Left lobe of liver (tissue), 2 donors: Measurements from ENCODE around the gene S100B. TPM values are rescaled to one million over a fixed set of nuclear protein-coding genes. Genes with fewer than 3 reads are reported as not detected.
"Not testable (repeated sequence)": the region's sequence is repeated elsewhere in the genome, so short reads cannot be mapped to it uniquely, and the experiment has no call there.

ENCODE experiments used
- ATAC-seq: fragments of 200-7000 bp; cut with Tn5 transposase; one replicate; pipeline ENCODE4 v1.9.1; 2020; ENCODE audit warnings: mild to moderate bottlenecking, moderate library complexity
- DNase-seq: peaks from one replicate; pipeline ENCODE4 v3.0.0-alpha.2; 2020; ENCODE audit warnings: low spot score
- total RNA-seq: library from RNA; stranded (reverse); gene quantifications from one replicate; pipeline ENCODE4 v1.2.1, GENCODE V29; 2021
- donor health status: DM: no; HTN: no; CAD: no; lungs with moderate emphysema.
- donor health status: DM: no; HTN: yes; CAD: no.

The S100B gene
- total RNA-seq, 1 donor from 2014 or later = not detected

- ATAC-seq (no peak), DNase-seq (no peak)
Measured at GRCh38 chr21:46604329-46604974, 430 bp downstream of the S100B start.

GRCh38 chr21:46603228-46603627 lies 1.7 kb downstream of the S100B start:
- no peak for ATAC-seq
- no peak for DNase-seq

DNA sequence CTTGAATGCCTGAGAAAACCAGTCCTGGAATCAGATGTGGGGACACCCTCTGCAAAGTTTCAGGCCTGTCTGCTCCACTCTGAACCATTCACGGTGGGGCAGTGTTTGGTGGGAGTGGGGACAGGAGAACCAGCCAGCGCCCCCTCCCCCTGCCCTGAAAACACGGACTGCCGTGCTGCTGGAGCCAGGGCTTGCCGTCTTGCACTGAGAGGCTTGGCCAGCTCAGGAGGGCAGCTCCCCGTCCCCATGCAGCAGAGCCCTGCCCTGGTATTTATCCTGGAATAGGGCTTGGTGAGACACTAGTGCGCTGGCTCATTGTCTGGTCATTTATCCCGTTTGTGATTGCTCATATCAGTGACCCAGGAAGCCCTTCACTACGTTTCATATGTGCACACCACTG lies 3.9 kb downstream of the S100B start:
- DNase-seq (no peak), ATAC-seq (no peak)

- no peak for ATAC-seq
- no peak for DNase-seq
Measured at GRCh38 chr21:46600305-46600704, 4.6 kb downstream of the S100B start.

DNA sequence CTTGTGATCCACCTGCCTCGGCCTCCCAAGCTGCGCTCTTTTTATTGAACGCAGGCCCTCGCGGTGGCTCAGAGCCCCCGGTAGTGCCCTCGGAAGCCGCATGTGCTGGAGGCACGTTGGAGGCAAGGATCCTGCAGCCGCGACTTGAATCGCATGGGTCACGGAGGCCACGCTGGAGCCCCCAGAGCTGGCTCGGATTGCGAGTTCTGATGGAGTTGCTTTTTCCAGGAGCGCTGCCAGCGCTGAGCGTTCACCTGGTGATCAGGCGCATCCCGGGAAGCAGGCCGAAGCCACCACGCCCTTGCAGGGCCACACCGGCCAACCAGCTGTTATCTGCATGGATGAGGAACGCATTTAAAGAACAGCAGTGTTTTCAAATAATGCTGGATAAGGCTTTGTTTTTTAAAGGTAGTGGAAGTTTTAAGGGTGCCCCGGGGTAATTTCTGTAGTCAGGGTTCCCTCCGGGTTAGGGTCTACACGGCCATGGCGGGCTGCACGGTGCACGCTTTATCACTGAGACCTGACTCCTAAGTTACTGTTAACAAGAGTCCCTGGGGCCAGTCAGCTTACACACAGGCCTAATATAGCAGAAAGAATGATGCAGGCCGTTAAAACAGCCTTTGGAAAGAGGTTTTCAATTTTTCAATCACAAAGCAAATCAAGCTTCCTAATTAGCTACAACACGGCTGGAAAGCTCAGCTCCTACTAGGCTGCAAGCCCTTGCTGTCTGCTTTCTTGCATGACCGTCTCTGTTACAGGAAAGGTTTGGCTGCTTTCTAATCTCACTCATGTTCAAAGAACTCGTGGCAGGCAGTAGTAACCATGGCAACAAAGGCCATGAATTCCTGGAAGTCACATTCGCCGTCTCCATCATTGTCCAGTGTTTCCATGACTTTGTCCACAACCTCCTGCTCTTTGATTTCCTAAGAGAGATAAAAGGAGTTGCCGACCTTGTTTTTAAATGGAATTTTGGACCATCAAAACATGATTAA lies 6.0 kb downstream of the S100B start:
- DNase-seq (no peak), ATAC-seq (peak; percentile 38)

- DNase-seq (no peak), ATAC-seq (no peak)
Measured at GRCh38 chr21:46597896-46598343, 7.0 kb downstream of the S100B start.

DNA sequence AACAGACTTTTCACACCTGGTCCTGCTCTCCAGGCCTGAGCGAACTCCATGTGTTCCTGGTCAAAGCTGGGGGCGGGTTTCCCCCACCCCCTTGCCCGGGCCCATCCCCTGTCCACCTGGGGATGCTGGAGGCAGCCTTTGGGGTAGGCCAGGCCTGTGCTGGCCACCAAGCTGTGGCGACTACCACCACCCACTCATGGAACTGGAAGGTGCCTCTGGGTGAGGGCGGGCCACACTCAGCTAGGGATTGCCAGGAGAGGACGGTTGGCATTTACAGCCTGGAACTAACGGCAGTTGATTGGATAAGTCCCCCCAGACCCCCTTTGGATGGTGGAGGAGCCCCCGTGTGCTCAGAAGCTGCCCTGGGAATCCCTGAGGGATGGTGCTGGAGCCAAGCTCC lies 7.9 kb downstream of the S100B start:
- ATAC-seq = no peak
- DNase-seq = no peak

- DNase-seq = no peak
- no peak for ATAC-seq
Measured at GRCh38 chr21:46596201-46596600, 8.7 kb downstream of the S100B start.

- no peak for DNase-seq
Measured at GRCh38 chr21:46594276-46594675, 10.6 kb downstream of the S100B start.

GRCh38 chr21:46585191-46585953 lies 19.5 kb downstream of the S100B start:
- DNase-seq (no peak), ATAC-seq (no peak)

More at GRCh38 chr21:46594276-46594675, 10.6 kb downstream of the S100B start:
- no peak for ATAC-seq

DNA sequence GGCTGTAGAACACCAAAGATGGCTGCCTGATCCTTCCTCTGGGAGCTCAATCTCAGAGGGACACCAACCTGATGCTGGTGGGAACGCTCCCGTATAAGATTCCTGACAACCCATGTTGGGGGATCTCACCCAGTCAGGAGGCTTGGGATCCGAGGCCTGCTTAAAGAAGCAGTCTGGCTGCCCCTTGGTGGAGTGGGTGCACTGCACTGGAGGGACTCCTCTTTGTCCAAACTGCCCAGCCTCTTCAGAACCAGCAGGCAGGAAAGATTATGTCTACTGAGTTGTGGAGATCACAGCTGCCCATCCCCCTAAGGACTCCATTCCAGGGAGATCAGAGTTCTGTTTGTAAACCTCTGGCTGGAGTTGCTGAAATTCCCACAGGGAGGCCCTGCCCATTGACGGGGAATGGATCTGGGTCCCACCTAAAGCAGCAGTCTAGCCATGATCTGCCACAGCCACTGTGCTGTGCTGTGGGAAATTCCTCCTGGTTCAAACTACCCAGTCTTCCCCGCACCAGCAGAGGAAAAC lies 23.0 kb downstream of the S100B start:
- ATAC-seq (peak; percentile 52), DNase-seq (no peak)

DNA sequence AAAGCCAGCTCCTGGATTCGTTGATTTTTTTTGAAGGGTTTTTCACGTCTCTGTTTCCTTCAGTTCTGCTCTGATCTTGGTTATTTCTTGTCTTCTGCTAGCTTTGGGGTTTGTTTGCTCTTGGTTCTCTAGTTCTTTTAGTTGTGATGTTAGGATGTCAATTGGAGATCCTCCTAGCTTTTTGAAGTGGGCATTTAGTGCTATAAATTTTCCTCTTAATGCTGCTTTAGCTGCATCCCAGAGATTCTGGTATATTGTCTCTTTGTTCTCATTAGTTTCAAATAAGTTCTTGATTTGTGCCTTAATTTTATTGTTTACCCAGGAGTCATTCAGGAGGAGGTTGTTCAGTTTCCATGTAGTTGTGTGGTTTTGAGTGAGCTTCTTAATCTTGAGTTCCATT lies 25.5 kb downstream of the S100B start:
- not testable (repeated sequence) for ATAC-seq

GRCh38 chr21:46577786-46578185 lies 27.1 kb downstream of the S100B start:
- ATAC-seq, DNase-seq: not testable (repeated sequence)

More for the DNA sequence above, 25.5 kb downstream of the S100B start:
- DNase-seq = not testable (repeated sequence)

DNA sequence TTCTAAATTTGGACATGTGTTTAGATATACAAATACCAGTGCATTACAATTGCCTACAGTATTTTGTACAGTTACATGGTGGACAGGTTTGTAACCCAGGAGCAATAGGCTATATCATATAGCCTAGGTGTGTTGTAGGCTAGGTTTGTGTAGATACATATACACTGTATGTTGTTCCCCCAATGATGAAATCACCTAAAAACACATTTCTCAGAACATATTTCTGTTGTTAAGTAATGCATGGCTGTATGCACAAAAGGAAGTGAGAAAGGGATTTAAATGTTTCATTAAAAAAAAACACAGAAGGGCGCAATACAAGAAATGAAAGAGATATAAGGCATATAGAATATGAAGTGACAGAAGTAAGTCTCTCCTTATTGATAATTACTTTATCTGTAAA lies 32.0 kb downstream of the S100B start:
- DNase-seq (no peak), ATAC-seq (no peak)

DNA sequence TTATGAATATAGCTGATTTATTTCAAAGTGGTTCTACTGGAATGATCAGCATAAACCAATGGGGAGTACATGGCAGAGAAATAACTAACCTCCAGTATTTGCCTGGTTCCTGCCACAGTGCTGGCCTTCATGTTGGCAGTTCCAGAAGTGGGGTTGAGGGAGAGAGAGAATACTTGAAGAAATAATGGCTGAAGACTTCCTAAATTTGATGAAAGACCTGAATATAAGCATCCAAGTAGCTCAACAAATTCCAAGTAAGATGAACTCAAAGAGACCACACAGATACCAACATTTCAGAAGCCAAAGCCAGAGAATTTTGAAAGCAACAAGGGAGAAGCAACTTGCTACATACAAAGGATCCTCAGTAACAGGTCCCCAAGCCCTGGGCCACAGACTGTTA lies 34.3 kb downstream of the S100B start:
- no peak for DNase-seq
- no peak for ATAC-seq

DNA sequence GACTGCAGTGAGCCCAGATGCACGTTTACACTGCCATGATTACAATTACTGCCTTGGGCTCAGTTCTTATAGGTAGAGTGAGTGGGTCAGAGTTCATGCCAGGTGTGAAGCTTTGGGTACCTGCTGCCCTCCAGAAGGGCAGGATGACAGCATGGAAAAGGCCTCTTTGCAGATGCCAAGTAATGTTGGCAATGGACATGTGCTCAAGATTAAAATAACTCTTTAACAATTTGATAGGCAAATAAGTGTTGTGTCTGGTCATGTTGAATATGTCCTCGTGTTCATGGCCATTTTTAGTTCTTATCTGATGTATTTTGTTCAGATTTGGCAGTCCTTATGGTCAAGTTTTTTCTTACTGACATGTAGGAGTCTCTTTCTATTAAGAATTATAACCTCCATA lies 34.8 kb downstream of the S100B start:
- ATAC-seq = no peak
- no peak for DNase-seq

GRCh38 chr21:46569081-46569480 lies 35.8 kb downstream of the S100B start:
- DNase-seq (no peak), ATAC-seq (no peak)

GRCh38 chr21:46568562-46568961 lies 36.3 kb downstream of the S100B start:
- ATAC-seq (no peak), DNase-seq (no peak)

- no peak for ATAC-seq
- DNase-seq = no peak
Measured at GRCh38 chr21:46567348-46567747, 37.5 kb downstream of the S100B start.

GRCh38 chr21:46564391-46564790 lies 40.5 kb downstream of the S100B start:
- ATAC-seq = no peak
- no peak for DNase-seq
